HCT116 (cell line): Measurements from ENCODE around the gene MAP3K4. TPM values are rescaled to one million over a fixed set of nuclear protein-coding genes. Genes with fewer than 3 reads are reported as not detected.

Source experiments
- ATAC-seq: fragments of 200-7000 bp; cut with Tn5 transposase; 2 replicates; pipeline ENCODE4 v1.9.1; 2020; ENCODE audit warnings: mild to moderate bottlenecking, moderate library complexity
- BruUV-seq: library from RNA; stranded (reverse); fragments of 400-500 nt; replicated peaks from 2 replicates; lab custom pipeline; 2021; lab: Mats Ljungman, UMichigan
- CTCF ChIA-PET: fragments of 300-600 bp; sonication (Branson Sonifier 250); formaldehyde crosslinking; loops from one replicate; lab custom pipeline; 2021; ENCODE audit warnings: antibody characterized with exemption; lab: Charles Lee
- POLR2A ChIA-PET: fragments of 300-600, 350-600 bp; sonication (Branson Sonifier 250); formaldehyde crosslinking; loops from one replicate; lab custom pipeline; 2021; ENCODE audit warnings: antibody characterized with exemption; lab: Charles Lee
- RAD21 ChIA-PET, 2 experiments: fragments of 300-600 bp; sonication (Branson Sonifier 250); formaldehyde crosslinking; loops; one replicate each; lab custom pipeline; 2023; ENCODE audit warnings: low total read pairs in 2 of 2; ENCODE audit not compliant: uncharacterized antibody in 2 of 2, unreplicated experiment in 2 of 2, low non-redundant PET in 1 of 2; lab: Charles Lee
- DNase-seq: peaks from one replicate; pipeline ENCODE4 v3.0.0-alpha.2; 2010; ENCODE audit warnings: low read depth, low spot score
- H2AFZ ChIP-seq: fragments of 200-600 bp; shearing (Covaris generic), sonication (generic); 2 replicates; pipeline ENCODE4 v1.6.1; 2017; ENCODE audit warnings: low read depth, mixed run types, mixed read lengths, antibody characterized with exemption, low read length; ENCODE audit not compliant: poor library complexity, severe bottlenecking
- H3K27ac ChIP-seq: 2 replicates; pipeline ENCODE4 v1.5.1; 2012; ENCODE audit warnings: low read depth, low read length
- H3K27me3 ChIP-seq: fragments of 200-600 bp; sonication (generic); 2 replicates; pipeline ENCODE4 v1.6.1; 2016; ENCODE audit warnings: mixed run types, low read length, mixed read lengths; ENCODE audit not compliant: insufficient read depth
- H3K36me3 ChIP-seq, 2 experiments: fragments of 200-500 bp in 1 of 2; fragments of 200-600 bp in 1 of 2; sonication (Bioruptor generic) in 1 of 2; sonication (generic) in 1 of 2; 2 replicates each; pipeline versions ENCODE4 v1.5.1 to v1.6.1; 2014 to 2016; ENCODE audit warnings: low read length in 2 of 2, inconsistent platforms in 1 of 2, mixed read lengths in 1 of 2, mixed run types in 1 of 2; ENCODE audit not compliant: insufficient read depth in 2 of 2, control insufficient read depth in 1 of 2
- H3K4me1 ChIP-seq, 2 experiments: fragments of 200-600 bp in 1 of 2; sonication (generic) in 1 of 2; 2 replicates each; pipeline versions ENCODE4 v1.5.1 to v1.6.1; 2012 to 2017; ENCODE audit warnings: low read length in 2 of 2, inconsistent platforms in 1 of 2, mild to moderate bottlenecking in 1 of 2, mixed read lengths in 1 of 2, mixed run types in 1 of 2, moderate library complexity in 1 of 2; ENCODE audit not compliant: insufficient read depth in 2 of 2, control insufficient read depth in 1 of 2
- H3K4me2 ChIP-seq: fragments of 200-600 bp; sonication (generic); 2 replicates; pipeline ENCODE4 v1.6.1; 2017; ENCODE audit warnings: mixed run types, low read length, mixed read lengths
- H3K4me3 ChIP-seq, 2 experiments: fragments of 200-600 bp in 1 of 2; sonication (generic) in 1 of 2; replicated peaks in 1 of 2; 2 replicates each; pipeline ENCODE4 v1.5.1; 2011 to 2016; ENCODE audit warnings: low read length in 2 of 2, control low read depth in 1 of 2, low read depth in 1 of 2, mild to moderate bottlenecking in 1 of 2, mixed read lengths in 1 of 2, mixed run types in 1 of 2
- H3K79me2 ChIP-seq: fragments of 200-600 bp; sonication (generic); 2 replicates; pipeline ENCODE4 v1.6.1; 2017; ENCODE audit warnings: mild to moderate bottlenecking, mixed run types, low read length, moderate library complexity, mixed read lengths; ENCODE audit not compliant: insufficient read depth
- H3K9ac ChIP-seq: fragments of 200-600 bp; sonication (generic); 2 replicates; pipeline ENCODE4 v1.6.1; 2016; ENCODE audit warnings: low read length, mixed read lengths
- H3K9me2 ChIP-seq: fragments of 200-600 bp; sonication (generic), shearing (Covaris generic); 2 replicates; pipeline ENCODE4 v1.6.1; 2017; ENCODE audit warnings: mixed run types, mild to moderate bottlenecking, moderate library complexity; ENCODE audit not compliant: insufficient read depth
- H3K9me3 ChIP-seq, 2 experiments: fragments of 200-500 bp in 1 of 2; fragments of 200-600 bp in 1 of 2; sonication (Bioruptor generic) in 1 of 2; sonication (generic) in 1 of 2; 2 replicates each; pipeline ENCODE4 v1.6.1; 2014 to 2017; ENCODE audit warnings: low read length in 2 of 2, mixed read lengths in 2 of 2, inconsistent platforms in 1 of 2, low read depth in 1 of 2, mild to moderate bottlenecking in 1 of 2, mixed run types in 1 of 2, moderate library complexity in 1 of 2; ENCODE audit not compliant: control insufficient read depth in 1 of 2, insufficient read depth in 1 of 2
- H4K20me1 ChIP-seq: fragments of 200-600 bp; sonication (generic), shearing (Covaris generic); 2 replicates; pipeline ENCODE4 v1.6.1; 2017; ENCODE audit warnings: mixed run types, mild to moderate bottlenecking, moderate library complexity; ENCODE audit not compliant: insufficient read depth
- CBX3 ChIP-seq: IDR thresholded peaks from 2 replicates; pipeline ENCODE4 v1.6.1; 2012; ENCODE audit warnings: low read depth
- CEBPB ChIP-seq: IDR thresholded peaks from 2 replicates; pipeline ENCODE4 v1.6.1; 2012; ENCODE audit warnings: low read depth
- ELF1 ChIP-seq: IDR thresholded peaks from 2 replicates; pipeline ENCODE4 v1.6.1; 2012; ENCODE audit warnings: low read depth, borderline replicate concordance
- EZH2phosphoT487 ChIP-seq: fragments of 200-600 bp; IDR thresholded peaks from 2 replicates; pipeline ENCODE4 v1.6.1; 2018; ENCODE audit warnings: antibody characterized with exemption, borderline replicate concordance
- FOSL1 ChIP-seq: IDR thresholded peaks from 2 replicates; pipeline ENCODE4 v1.6.1; 2012; ENCODE audit warnings: low read depth
- RAD21 ChIP-seq: IDR thresholded peaks from 2 replicates; pipeline ENCODE4 v1.6.1; 2012; ENCODE audit warnings: low read depth, mild to moderate bottlenecking
- SP1 ChIP-seq: IDR thresholded peaks from 2 replicates; pipeline ENCODE4 v1.6.1; 2012; ENCODE audit warnings: low read depth
- YY1 ChIP-seq: IDR thresholded peaks from 2 replicates; pipeline ENCODE4 v1.6.1; 2011; ENCODE audit warnings: low read length, low read depth, moderate library complexity, mild to moderate bottlenecking; ENCODE audit not compliant: insufficient replicate concordance; ENCODE audit errors: extremely low read depth
- ZNF274 ChIP-seq: fragments of 200-500 bp; sonication (Bioruptor generic); IDR thresholded peaks from 2 replicates; pipeline ENCODE4 v1.6.1; 2014; ENCODE audit warnings: mild to moderate bottlenecking, low read depth, low read length, inconsistent platforms
- intact Hi-C: fragments of 100-400 bp; cut with micrococcal nuclease; formaldehyde crosslinking; loops from 2 replicates; pipeline ENCODE4 v1.10.0; 2022
- total RNA-seq: library from RNA; stranded (reverse); gene quantifications from one replicate; pipeline ENCODE4 v1.2.1, GENCODE V29; 2021; ENCODE audit not compliant: unreplicated experiment
- TF ChIP-seq, protein P1 (sequence below): IDR thresholded peaks from 2 replicates; pipeline ENCODE4 v1.6.1; 2012; ENCODE audit warnings: low read depth
- TF ChIP-seq, protein P2 (sequence below): IDR thresholded peaks from 2 replicates; pipeline ENCODE4 v1.6.1; 2012

The MAP3K4 gene
- total RNA-seq, 1 experiment from 2014 or later = 46.5 TPM

DNA sequence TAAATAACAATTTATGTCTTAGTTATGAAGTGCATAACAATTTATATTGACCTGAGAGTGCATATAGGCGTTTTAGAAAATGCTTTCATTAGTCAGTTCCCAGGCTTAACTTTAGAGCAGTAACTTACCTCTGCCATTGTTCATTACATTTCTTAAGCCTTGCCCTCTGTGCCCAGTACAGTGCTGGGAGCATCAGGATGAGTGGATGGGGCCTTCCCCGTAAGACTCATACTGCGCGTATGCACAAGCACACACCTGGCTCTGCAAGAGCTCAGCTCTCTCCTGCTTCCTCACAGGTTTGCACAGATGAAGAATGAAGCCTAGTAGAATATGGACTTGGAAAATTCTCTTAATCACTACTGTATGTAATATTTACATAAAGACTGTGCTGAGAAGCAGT is 125.0 kb downstream of the MAP3K4 start:
- H3K9me3 ChIP-seq = no peaks in the 10 kb centered on the region
- ChIA-PET CTCF (interaction anchor here (0.6 kb wide), 1 partner anchor 9 kb away, joined by 3 read pairs; no protein-coding TSS in a partner anchor), RAD21 (no interaction called here)

More for the DNA sequence above, 125.0 kb downstream of the MAP3K4 start:
- Histone ChIP-seq H3K9me2 (no peaks in the 10 kb centered on the region), H3K27me3 (no peaks in the 10 kb centered on the region), H4K20me1 (no peaks in the 10 kb centered on the region), H3K4me2 (no peak overlapping the region), H3K27ac (no peak overlapping the region), H3K4me3 (no peak overlapping the region)
- DNase-seq = no peak
- intact Hi-C loops = no loop called here
- ATAC-seq = no peak
- TF ChIP-seq ZNF274 (no peak), SP1 (no peak), CEBPB (no peak), ELF1 (no peak), YY1 (no peak), FOSL1 (no peak), CBX3 (no peak), RAD21 (no peak), EZH2phosphoT487 (no peak)
- TF ChIP-seq, protein P1, sequence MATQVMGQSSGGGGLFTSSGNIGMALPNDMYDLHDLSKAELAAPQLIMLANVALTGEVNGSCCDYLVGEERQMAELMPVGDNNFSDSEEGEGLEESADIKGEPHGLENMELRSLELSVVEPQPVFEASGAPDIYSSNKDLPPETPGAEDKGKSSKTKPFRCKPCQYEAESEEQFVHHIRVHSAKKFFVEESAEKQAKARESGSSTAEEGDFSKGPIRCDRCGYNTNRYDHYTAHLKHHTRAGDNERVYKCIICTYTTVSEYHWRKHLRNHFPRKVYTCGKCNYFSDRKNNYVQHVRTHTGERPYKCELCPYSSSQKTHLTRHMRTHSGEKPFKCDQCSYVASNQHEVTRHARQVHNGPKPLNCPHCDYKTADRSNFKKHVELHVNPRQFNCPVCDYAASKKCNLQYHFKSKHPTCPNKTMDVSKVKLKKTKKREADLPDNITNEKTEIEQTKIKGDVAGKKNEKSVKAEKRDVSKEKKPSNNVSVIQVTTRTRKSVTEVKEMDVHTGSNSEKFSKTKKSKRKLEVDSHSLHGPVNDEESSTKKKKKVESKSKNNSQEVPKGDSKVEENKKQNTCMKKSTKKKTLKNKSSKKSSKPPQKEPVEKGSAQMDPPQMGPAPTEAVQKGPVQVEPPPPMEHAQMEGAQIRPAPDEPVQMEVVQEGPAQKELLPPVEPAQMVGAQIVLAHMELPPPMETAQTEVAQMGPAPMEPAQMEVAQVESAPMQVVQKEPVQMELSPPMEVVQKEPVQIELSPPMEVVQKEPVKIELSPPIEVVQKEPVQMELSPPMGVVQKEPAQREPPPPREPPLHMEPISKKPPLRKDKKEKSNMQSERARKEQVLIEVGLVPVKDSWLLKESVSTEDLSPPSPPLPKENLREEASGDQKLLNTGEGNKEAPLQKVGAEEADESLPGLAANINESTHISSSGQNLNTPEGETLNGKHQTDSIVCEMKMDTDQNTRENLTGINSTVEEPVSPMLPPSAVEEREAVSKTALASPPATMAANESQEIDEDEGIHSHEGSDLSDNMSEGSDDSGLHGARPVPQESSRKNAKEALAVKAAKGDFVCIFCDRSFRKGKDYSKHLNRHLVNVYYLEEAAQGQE = no peak
- TF ChIP-seq, protein P2, sequence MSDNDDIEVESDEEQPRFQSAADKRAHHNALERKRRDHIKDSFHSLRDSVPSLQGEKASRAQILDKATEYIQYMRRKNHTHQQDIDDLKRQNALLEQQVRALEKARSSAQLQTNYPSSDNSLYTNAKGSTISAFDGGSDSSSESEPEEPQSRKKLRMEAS = no peak
- TF ChIP-seq, all 23 proteins: peak for 0
- Histone ChIP-seq H3K9ac (no peak overlapping the region), H2AFZ (no peak overlapping the region), H3K36me3 (peaks cover 13 to 18% of the 10 kb centered on the region in 2 experiments; a peak in 2 of 4 replicates), H3K4me1 (no peaks in the 10 kb centered on the region), H3K79me2 (no peaks in the 10 kb centered on the region)
- BruUV-seq = no TSS peak
- POLR2A ChIA-PET = no interaction called here
